CD14-positive monocyte (primary cell): ENCODE measurements around the gene HSP90B1. TPM values are rescaled to one million over a fixed set of nuclear protein-coding genes. Genes with fewer than 3 reads are reported as not detected.
A peak's percentile ranks its signal among the peaks of the same experiment; 100 is the strongest.

Experiments used
- DNase-seq, 3 donors: peaks; one replicate each; pipeline ENCODE4 v3.0.0-alpha.2; 2011 to 2022
- H2AFZ ChIP-seq: 2 replicates; pipeline ENCODE4 v1.6.0; 2012; ENCODE audit warnings: mild to moderate bottlenecking, low read depth, low read length, inconsistent platforms; ENCODE audit not compliant: insufficient read depth, poor library complexity, severe bottlenecking
- H3K27ac ChIP-seq, 2 donors: 1 replicate in 1 of 2; 2 replicates in 1 of 2; pipeline ENCODE4 v1.5.1; 2012 to 2013; ENCODE audit warnings: low read length in 2 of 2, control low read depth in 1 of 2, inconsistent platforms in 1 of 2, low read depth in 1 of 2, mild to moderate bottlenecking in 1 of 2
- H3K27me3 ChIP-seq, 2 donors: one replicate each; pipeline versions ENCODE4 v1.6.0 to v1.6.1; 2011 to 2013; ENCODE audit warnings: low read length in 2 of 2; ENCODE audit not compliant: control insufficient read depth in 2 of 2, insufficient read depth in 2 of 2
- H3K36me3 ChIP-seq, 2 donors: replicated peaks in 1 of 2; 1 replicate in 1 of 2; 2 replicates in 1 of 2; pipeline versions ENCODE4 v1.5.1 to v1.6.1; 2012 to 2013; ENCODE audit warnings: low read length in 2 of 2, control low read depth in 1 of 2, inconsistent platforms in 1 of 2, mild to moderate bottlenecking in 1 of 2; ENCODE audit not compliant: insufficient read depth in 2 of 2, control insufficient read depth in 1 of 2
- H3K4me1 ChIP-seq, 2 donors: 1 replicate in 1 of 2; 2 replicates in 1 of 2; pipeline versions ENCODE4 v1.5.1 to v1.6.1; 2012 to 2013; ENCODE audit warnings: low read length in 2 of 2, control low read depth in 1 of 2, inconsistent platforms in 1 of 2, mild to moderate bottlenecking in 1 of 2, moderate library complexity in 1 of 2; ENCODE audit not compliant: insufficient read depth in 2 of 2, control insufficient read depth in 1 of 2
- H3K4me2 ChIP-seq: replicated peaks from 2 replicates; pipeline ENCODE3; 2012; ENCODE audit warnings: low read length, moderate library complexity, mild to moderate bottlenecking; ENCODE audit not compliant: poor library complexity, severe bottlenecking; ENCODE audit errors: extremely low read depth
- H3K4me3 ChIP-seq, 3 experiments: fragments of 200-600 bp in 1 of 3; sonication (generic) in 1 of 3; replicated peaks in 1 of 3; 1 replicate in 2 of 3; 2 replicates in 1 of 3; pipeline ENCODE4 v1.5.1; 2011 to 2013; ENCODE audit warnings: low read length in 3 of 3, mild to moderate bottlenecking in 3 of 3, control low read depth in 2 of 3, low read depth in 2 of 3, inconsistent platforms in 1 of 3, moderate library complexity in 1 of 3
- H3K79me2 ChIP-seq: 2 replicates; pipeline ENCODE4 v1.6.0; 2012; ENCODE audit warnings: mild to moderate bottlenecking, control low read depth, inconsistent platforms, low read length, moderate library complexity; ENCODE audit not compliant: insufficient read depth
- H3K9ac ChIP-seq: 2 replicates; pipeline ENCODE4 v1.6.0; 2017; ENCODE audit warnings: low read length, mild to moderate bottlenecking; ENCODE audit not compliant: insufficient read depth, poor library complexity, severe bottlenecking
- H3K9me3 ChIP-seq, 2 donors: replicated peaks in 1 of 2; 1 replicate in 1 of 2; 2 replicates in 1 of 2; pipeline versions ENCODE4 v1.5.1 to v1.6.1; 2012 to 2013; ENCODE audit warnings: low read length in 2 of 2, control low read depth in 1 of 2; ENCODE audit not compliant: control insufficient read depth in 1 of 2, insufficient read depth in 1 of 2
- H4K20me1 ChIP-seq: 2 replicates; pipeline ENCODE4 v1.6.0; 2012; ENCODE audit warnings: mild to moderate bottlenecking, low read length, control low read depth, moderate library complexity; ENCODE audit not compliant: insufficient read depth
- H3K27ac Mint-ChIP-seq, 7 donors: one replicate each; pipeline ENCODE4 v1.8.0; 2020; ENCODE audit warnings: mild to moderate bottlenecking in 7 of 7, mixed read lengths in 7 of 7, moderate library complexity in 6 of 7, inconsistent platforms in 2 of 7
- H3K27me3 Mint-ChIP-seq, 3 donors: one replicate each; pipeline ENCODE4 v1.8.0; 2021 to 2022; ENCODE audit warnings: low read depth in 3 of 3, mild to moderate bottlenecking in 3 of 3, mixed read lengths in 3 of 3, moderate library complexity in 3 of 3, inconsistent platforms in 1 of 3
- H3K36me3 Mint-ChIP-seq, 2 donors: one replicate each; pipeline ENCODE4 v1.8.0; 2020; ENCODE audit warnings: mixed read lengths in 2 of 2, inconsistent platforms in 1 of 2, mild to moderate bottlenecking in 1 of 2
- H3K4me1 Mint-ChIP-seq: one replicate; pipeline ENCODE4 v1.8.0; 2020; ENCODE audit warnings: mild to moderate bottlenecking, mixed read lengths
- H3K4me3 Mint-ChIP-seq, 2 donors: one replicate each; pipeline ENCODE4 v1.8.0; 2020; ENCODE audit warnings: mild to moderate bottlenecking in 2 of 2, mixed read lengths in 2 of 2, moderate library complexity in 1 of 2
- H3K9me3 Mint-ChIP-seq, 7 donors: one replicate each; pipeline ENCODE4 v1.8.0; 2020 to 2022; ENCODE audit warnings: mixed read lengths in 7 of 7, mild to moderate bottlenecking in 6 of 7, moderate library complexity in 6 of 7, inconsistent platforms in 2 of 7
- CTCF ChIP-seq: fragments of 200-600 bp; IDR thresholded peaks from one replicate; pipeline ENCODE4 v1.8.0; 2022; ENCODE audit warnings: antibody characterized with exemption, mild to moderate bottlenecking
- WGBS: methylation state at CpG from one replicate; pipeline ENCODE4 v1.1.5; 2013; ENCODE audit warnings: missing lambda C conversion rate; ENCODE audit not compliant: insufficient coverage; 5-methylcytosine and 5-hydroxymethylcytosine counted together
- intact Hi-C, 2 donors: fragments of 100-400 bp; cut with micrococcal nuclease; formaldehyde crosslinking; loops; one replicate each; pipeline versions ENCODE4 v1.15.0 to v1.15.1; 2023
- polyA plus RNA-seq, 3 donors: library from polyadenylated mRNA; depleted of rRNA in 1 of 3; unstranded in 2 of 3; stranded (reverse) in 1 of 3; fragments of 300-500 nt in 2 of 3; fragments of >200 nt in 1 of 3; fragmentation: Illumina TruSeq in 2 of 3; gene quantifications; 1 replicate in 2 of 3; 2 replicates in 1 of 3; pipeline ENCODE4 v1.2.3, GENCODE V29; 2012 to 2021

Gene HSP90B1
- polyA plus RNA-seq, 3 donors: 97.9 to 177 (median 108) TPM

GRCh38 chr12:103924761-103925641, 5.2 kb upstream of the HSP90B1 start:
- H3K9me3 Mint-ChIP-seq: no peaks in the 10 kb centered on the region
- Histone ChIP-seq H3K9ac (no peak overlapping the region), H3K27me3 (no peaks in the 10 kb centered on the region), H3K4me2 (no peak overlapping the region), H3K36me3 (no peaks in the 10 kb centered on the region), H3K79me2 (no peaks in the 10 kb centered on the region), H2AFZ (no peak overlapping the region), H3K4me3 (no peak overlapping the region), H3K4me1 (peaks cover 14 to 15% of the 10 kb centered on the region in 2 donors), H3K9me3 (no peaks in the 10 kb centered on the region), H4K20me1 (no peaks in the 10 kb centered on the region), H3K27ac (no peak overlapping the region)
- no peaks in the 10 kb centered on the region for H3K36me3 Mint-ChIP-seq
- H3K4me1 Mint-ChIP-seq: peaks cover 11% of the 10 kb centered on the region
- peaks cover 0 to 2% (median under 1%) of the 10 kb centered on the region in 3 donors for H3K27me3 Mint-ChIP-seq
- TF ChIP-seq CTCF: no peak
- peak in 1 of 3 donors; percentile 29 for DNase-seq
- peak overlapping the region in 2 of 7 donors; percentile 6 to 7 for H3K27ac Mint-ChIP-seq
- intact Hi-C loops: no loop called here
- 100% methylated on average over 2 of the region's 9 CpGs for WGBS
- H3K4me3 Mint-ChIP-seq: no peak overlapping the region

GRCh38 chr12:103928682-103929045, 1.5 kb upstream of the HSP90B1 start:
- H3K27ac ChIP-seq: peak overlapping the region; percentile 92 to 97
- H2AFZ ChIP-seq: peak overlapping the region; percentile 96
- H3K4me2 ChIP-seq: peak overlapping the region; percentile 98
- H3K9me3 ChIP-seq: no peaks in the 10 kb centered on the region
- peak overlapping the region; percentile 98 for H3K9ac ChIP-seq
- WGBS: 0% methylated on average over 4 of the region's 12 CpGs
- H3K27ac Mint-ChIP-seq: peak overlapping the region; percentile 95 to 99 (median 98)
- H3K4me1 Mint-ChIP-seq: peaks cover 30% of the 10 kb centered on the region
- peak; percentile 60 to 78 (median 70) for DNase-seq
- peaks cover 8 to 11% of the 10 kb centered on the region in 2 donors for H3K36me3 Mint-ChIP-seq
- no peaks in the 10 kb centered on the region for H3K9me3 Mint-ChIP-seq
- TF ChIP-seq CTCF: no peak
- peaks cover 35 to 44% of the 10 kb centered on the region in 2 donors for H3K4me1 ChIP-seq
- peaks cover 6 to 15% of the 10 kb centered on the region in 2 donors for H3K36me3 ChIP-seq
- peak overlapping the region; percentile 77 to 93 (median 79) for H3K4me3 ChIP-seq
- H3K27me3 ChIP-seq: no peaks in the 10 kb centered on the region
- H3K4me3 Mint-ChIP-seq: peak overlapping the region; percentile 95 to 99
- H3K27me3 Mint-ChIP-seq: peaks cover 0 to 3% (median 2%) of the 10 kb centered on the region in 3 donors
- peaks cover 28% of the 10 kb centered on the region for H4K20me1 ChIP-seq
- intact Hi-C loops: loop anchor here in 1 of 2 donors (2.0 kb wide), 1 partner anchor 88 kb away; the partner anchor contains the start of gene NT5DC3
- H3K79me2 ChIP-seq: peaks cover 36% of the 10 kb centered on the region
